GM12878 (cell line): ENCODE results near the gene LHFPL3. TPM values are rescaled to one million over a fixed set of nuclear protein-coding genes. Genes with fewer than 3 reads are reported as not detected.

Experiments
- ATAC-seq: fragments of 200-7000 bp; cut with Tn5 transposase; 3 replicates; pipeline ENCODE4 v1.9.1; 2020; ENCODE audit warnings: mild to moderate bottlenecking, moderate library complexity
- BruUV-seq: library from RNA; stranded (reverse); fragments of 400-500 nt; replicated peaks from 2 replicates; lab custom pipeline; 2021; lab: Mats Ljungman, UMichigan
- CTCF ChIA-PET: fragments of 300-600 bp; sonication (Branson Sonifier 250); formaldehyde crosslinking; extraction: SDS; loops from one replicate; lab custom pipeline; 2021; ENCODE audit warnings: inconsistent platforms; lab: Yijun Ruan, JAX
- POLR2A ChIA-PET: fragments of 350-600 bp; formaldehyde crosslinking; extraction: SDS; loops from one replicate; lab custom pipeline; 2021; ENCODE audit warnings: inconsistent platforms; lab: Charles Lee
- RAD21 ChIA-PET: fragments of 300-600 bp; sonication (Branson Sonifier 250); formaldehyde crosslinking; loops from one replicate; lab custom pipeline; 2023; ENCODE audit warnings: antibody characterized with exemption; ENCODE audit not compliant: unreplicated experiment; lab: Charles Lee
- SMC1A ChIA-PET: fragments of 300-600 bp; sonication (Branson Sonifier 250); formaldehyde crosslinking; loops from one replicate; lab custom pipeline; 2023; ENCODE audit not compliant: unreplicated experiment, uncharacterized antibody; lab: Charles Lee
- DNase-seq: peaks from one replicate; pipeline ENCODE4 v3.0.0-alpha.2; 2011; ENCODE audit warnings: low read depth, low spot score
- FAIRE-seq: peaks from 3 replicates; lab custom pipeline; 2011; peaks lifted over from hg19 to GRCh38; lab: Jason Lieb, UNC
- H2AFZ ChIP-seq: 2 replicates; pipeline ENCODE4 v1.6.0; 2011; ENCODE audit warnings: low read depth, low read length, control low read depth; ENCODE audit not compliant: control insufficient read depth
- H3K27ac ChIP-seq: 2 replicates; pipeline ENCODE4 v1.5.1; 2011; ENCODE audit warnings: control low read depth; ENCODE audit not compliant: control insufficient read depth, insufficient read depth
- H3K27me3 ChIP-seq, 2 experiments: replicated peaks in 1 of 2; 2 replicates each; pipeline versions ENCODE4 v1.6.0 to v1.6.1; 2011; ENCODE audit warnings: low read length in 1 of 2; ENCODE audit not compliant: control insufficient read depth in 2 of 2, insufficient read depth in 2 of 2
- H3K36me3 ChIP-seq, 2 experiments: 2 replicates each; pipeline ENCODE4 v1.5.1; 2011; ENCODE audit warnings: low read length in 1 of 2; ENCODE audit not compliant: control insufficient read depth in 2 of 2, insufficient read depth in 2 of 2
- H3K4me1 ChIP-seq: 2 replicates; pipeline ENCODE4 v1.6.1; 2011; ENCODE audit warnings: mild to moderate bottlenecking, low read length, moderate library complexity, mixed read lengths; ENCODE audit not compliant: control insufficient read depth, insufficient read depth
- H3K4me2 ChIP-seq: 2 replicates; pipeline ENCODE4 v1.6.0; 2011; ENCODE audit warnings: control low read depth; ENCODE audit not compliant: control insufficient read depth, insufficient read depth
- H3K4me3 ChIP-seq: fragments of 200-600 bp; sonication (generic); 2 replicates; pipeline ENCODE4 v1.5.1; 2016
- H3K79me2 ChIP-seq: 2 replicates; pipeline ENCODE4 v1.6.0; 2011; ENCODE audit warnings: low read length; ENCODE audit not compliant: control insufficient read depth, insufficient read depth
- H3K9ac ChIP-seq: 2 replicates; pipeline ENCODE4 v1.8.0; 2011; ENCODE audit warnings: low read length, control low read depth, mixed read lengths; ENCODE audit not compliant: control insufficient read depth, insufficient read depth
- H3K9me3 ChIP-seq: replicated peaks from 3 replicates; pipeline ENCODE4 v1.5.1; 2011; ENCODE audit warnings: mild to moderate bottlenecking, low read length; ENCODE audit not compliant: control insufficient read depth, insufficient read depth
- H4K20me1 ChIP-seq: 2 replicates; pipeline ENCODE4 v1.6.0; 2011; ENCODE audit not compliant: control insufficient read depth, insufficient read depth
- ATF2 ChIP-seq: IDR thresholded peaks from 2 replicates; pipeline ENCODE4 v1.6.1; 2012; ENCODE audit warnings: low read length, inconsistent platforms
- BCL3 ChIP-seq: IDR thresholded peaks from 2 replicates; pipeline ENCODE4 v1.6.1; 2011; ENCODE audit warnings: borderline replicate concordance, low read depth, mild to moderate bottlenecking, moderate library complexity, low read length; ENCODE audit not compliant: insufficient read depth, poor library complexity, severe bottlenecking
- CHD2 ChIP-seq: IDR thresholded peaks from 2 replicates; pipeline ENCODE4 v1.6.1; 2011; ENCODE audit warnings: low read depth, low read length, improper control_type of control experiment, borderline replicate concordance
- EGR1 ChIP-seq, 2 experiments: IDR thresholded peaks; 1 replicate in 1 of 2; 2 replicates in 1 of 2; pipeline ENCODE4 v1.6.1; 2011 to 2012; ENCODE audit warnings: low read depth in 2 of 2, low read length in 2 of 2, borderline replicate concordance in 1 of 2, mild to moderate bottlenecking in 1 of 2, moderate library complexity in 1 of 2
- EP300 ChIP-seq, 2 experiments: fragments of 150-350 bp in 1 of 2; IDR thresholded peaks; 2 replicates each; pipeline ENCODE4 v1.6.1; 2011 to 2012; ENCODE audit warnings: low read depth in 2 of 2, low read length in 2 of 2, borderline replicate concordance in 1 of 2, improper control_type of control experiment in 1 of 2, inconsistent platforms in 1 of 2; ENCODE audit not compliant: control insufficient read depth in 1 of 2
- MYC ChIP-seq: IDR thresholded peaks from 2 replicates; pipeline ENCODE4 v1.6.1; 2011; ENCODE audit warnings: mild to moderate bottlenecking, low read length, moderate library complexity, inconsistent platforms; ENCODE audit not compliant: insufficient read depth, insufficient replicate concordance, insufficient read length, severe bottlenecking
- NR2C1 ChIP-seq: fragments of 450-650 bp; IDR thresholded peaks from 2 replicates; pipeline ENCODE4 v1.6.1; 2017; ENCODE audit warnings: antibody characterized with exemption, mild to moderate bottlenecking, moderate library complexity
- RELA ChIP-seq: fragments of 450-650 bp; IDR thresholded peaks from 2 replicates; pipeline ENCODE4 v1.8.0; 2014; ENCODE audit warnings: borderline replicate concordance; ENCODE audit not compliant: partially characterized antibody
- RFX5 ChIP-seq: IDR thresholded peaks from 2 replicates; pipeline ENCODE4 v1.6.1; 2011; ENCODE audit warnings: low read depth, low read length, improper control_type of control experiment
- SREBF2 ChIP-seq: IDR thresholded peaks from 2 replicates; pipeline ENCODE4 v1.6.1; 2012; ENCODE audit warnings: mild to moderate bottlenecking, low read length
- STAT1 ChIP-seq: fragments of 450-650 bp; conservative IDR thresholded peaks from 2 replicates; pipeline ENCODE4 v1.6.1; 2014; ENCODE audit warnings: antibody characterized with exemption, mild to moderate bottlenecking
- ZBED1 ChIP-seq: IDR thresholded peaks from 2 replicates; pipeline ENCODE4 v1.6.1; 2016; ENCODE audit warnings: borderline replicate concordance
- ZBTB11 ChIP-seq: fragments of 450-650 bp; formaldehyde crosslinking; IDR thresholded peaks from 2 replicates; pipeline ENCODE4 v1.5.0; 2022; ENCODE audit warnings: mild to moderate bottlenecking, missing genetic modification characterization
- ZNF217 ChIP-seq: fragments of 450-650 bp; IDR thresholded peaks from 2 replicates; pipeline ENCODE4 v1.6.1; 2017; ENCODE audit warnings: antibody characterized with exemption, mild to moderate bottlenecking
- WGBS: methylation state at CpG from one replicate; pipeline ENCODE4 v1.1.6; 2016; ENCODE audit warnings: low lambda C conversion rate; ENCODE audit not compliant: insufficient replicate concordance, insufficient coverage; ENCODE audit errors: missing lambda C conversion rate; 5-methylcytosine and 5-hydroxymethylcytosine counted together
- in situ Hi-C: fragments of 300-500 bp; cut with MboI; formaldehyde crosslinking; loops from 9 replicates; pipeline ENCODE4 v1.14.3; 2018; ENCODE audit warnings: mixed read lengths
- intact Hi-C: fragments of 100-400 bp; cut with micrococcal nuclease; formaldehyde crosslinking; loops from one replicate; pipeline ENCODE4 v1.14.2; 2022; ENCODE audit not compliant: unreplicated experiment
- polyA plus RNA-seq, 11 experiments: library from polyadenylated mRNA; depleted of rRNA in 4 of 11; unstranded in 6 of 11; stranded (reverse) in 5 of 11; fragments of >200 nt; fragmentation: Nextera tagmentation in 4 of 11; fragmentation: Illumina TruSeq in 1 of 11; extraction: Ambion mirVana in 4 of 11; extraction: Trizol in 1 of 11; gene quantifications; 1 replicate in 1 of 11; 2 replicates in 10 of 11; pipeline versions ENCODE4 v1.2.1 to v1.2.3, GENCODE V29; 2011 to 2016; ENCODE audit warnings: inconsistent platforms in 2 of 11, missing spikeins in 2 of 11, low read depth in 1 of 11
- total RNA-seq, 4 experiments: library from RNA; depleted of rRNA in 3 of 4; stranded (reverse); fragments of >200 nt in 3 of 4; fragmentation: Illumina TruSeq in 1 of 4; extraction: Trizol in 1 of 4; gene quantifications; 2 replicates each; pipeline versions ENCODE4 v1.2.1 to v1.2.3, GENCODE V29; 2013 to 2021

The LHFPL3 gene
- total and polyA plus RNA-seq, 10 of the 15 experiments (the other 5 are each of a cell fraction or from before 2014, with no cell fraction given): 0.09 TPM; not detected in 9

- peak in 1 of 2 experiments; percentile 81; a peak in 2 of 3 replicates for TF ChIP-seq EGR1 (IDR thresholded peaks at IDR 0.05; ENCODE audit: borderline replicate concordance in 1 of 2, low read depth in 2 of 2, low read length in 2 of 2)
Measured at GRCh38 chr7:104883718-104884452, 555.5 kb downstream of the LHFPL3 start (continued).

- ChIA-PET CTCF (interaction anchor here (12.9 to 22.2 kb wide), 2 partner anchors 11 to 34 kb away, joined by 298 to 581 read pairs; no protein-coding TSS in a partner anchor), POLR2A (interaction anchor here (2.2 kb wide), 1 partner anchor 9 kb away, joined by 10 read pairs; no protein-coding TSS in a partner anchor), RAD21 (interaction anchor here (6.0 to 7.8 kb wide), 2 partner anchors 10 to 31 kb away, joined by 147 to 217 read pairs; no protein-coding TSS in a partner anchor), SMC1A (interaction anchor here (0.7 to 15.7 kb wide), 4 partner anchors 10 to 242 kb away, joined by 3 to 413 read pairs (median 152); no protein-coding TSS in a partner anchor)
- no peak for ATAC-seq
- Histone ChIP-seq H3K79me2 (no peaks in the 10 kb centered on the region), H3K9ac (no peak overlapping the region), H3K27ac (no peak overlapping the region), H3K9me3 (peaks cover 2% of the 10 kb centered on the region; the same call in 2 of the 3 replicates), H3K4me1 (peaks cover 24% of the 10 kb centered on the region), H4K20me1 (no peaks in the 10 kb centered on the region), H2AFZ (no peak overlapping the region), H3K4me2 (no peak overlapping the region), H3K27me3 (no peaks in the 10 kb centered on the region), H3K36me3 (no peaks in the 10 kb centered on the region), H3K4me3 (no peak overlapping the region)
- in situ Hi-C loops: no loop called here
- BruUV-seq: no TSS peak
- intact Hi-C loops: no loop called here
- FAIRE-seq: no peak
- no peak for DNase-seq
- WGBS: 48% methylated on average over 4 of the region's 4 CpGs
- TF ChIP-seq SREBF2 (no peak), MYC (no peak), BCL3 (no peak), EP300 (IDR thresholded peaks at IDR 0.05; ENCODE audit: borderline replicate concordance in 1 of 2, control insufficient read depth in 1 of 2, low read depth in 2 of 2, low read length in 2 of 2) (no peak), RELA (no peak), ZBTB11 (CRISPR knock-in tag) (no peak), ATF2 (no peak), RFX5 (no peak), ZBED1 (no peak), ZNF217 (no peak), NR2C1 (no peak), CHD2 (no peak), STAT1 (no peak)
Measured at GRCh38 chr7:104886651-104887050, 558.2 kb downstream of the LHFPL3 start.
